Activated T-cell treated with anti-CD3 and anti-CD28 coated beads, Interleukin-2, amount 50 U/mL, for 1 hour (primary cell): ENCODE results near the gene TRIM4.
A peak's percentile ranks its signal among the peaks of the same experiment; 100 is the strongest.
"Not testable (repeated sequence)": the region's sequence is repeated elsewhere in the genome, so short reads cannot be mapped to it uniquely, and the experiment has no call there.

Experiments
- DNase-seq: peaks from one replicate; pipeline ENCODE4 v3.0.0-alpha.2; 2020

TRIM4 gene

DNA sequence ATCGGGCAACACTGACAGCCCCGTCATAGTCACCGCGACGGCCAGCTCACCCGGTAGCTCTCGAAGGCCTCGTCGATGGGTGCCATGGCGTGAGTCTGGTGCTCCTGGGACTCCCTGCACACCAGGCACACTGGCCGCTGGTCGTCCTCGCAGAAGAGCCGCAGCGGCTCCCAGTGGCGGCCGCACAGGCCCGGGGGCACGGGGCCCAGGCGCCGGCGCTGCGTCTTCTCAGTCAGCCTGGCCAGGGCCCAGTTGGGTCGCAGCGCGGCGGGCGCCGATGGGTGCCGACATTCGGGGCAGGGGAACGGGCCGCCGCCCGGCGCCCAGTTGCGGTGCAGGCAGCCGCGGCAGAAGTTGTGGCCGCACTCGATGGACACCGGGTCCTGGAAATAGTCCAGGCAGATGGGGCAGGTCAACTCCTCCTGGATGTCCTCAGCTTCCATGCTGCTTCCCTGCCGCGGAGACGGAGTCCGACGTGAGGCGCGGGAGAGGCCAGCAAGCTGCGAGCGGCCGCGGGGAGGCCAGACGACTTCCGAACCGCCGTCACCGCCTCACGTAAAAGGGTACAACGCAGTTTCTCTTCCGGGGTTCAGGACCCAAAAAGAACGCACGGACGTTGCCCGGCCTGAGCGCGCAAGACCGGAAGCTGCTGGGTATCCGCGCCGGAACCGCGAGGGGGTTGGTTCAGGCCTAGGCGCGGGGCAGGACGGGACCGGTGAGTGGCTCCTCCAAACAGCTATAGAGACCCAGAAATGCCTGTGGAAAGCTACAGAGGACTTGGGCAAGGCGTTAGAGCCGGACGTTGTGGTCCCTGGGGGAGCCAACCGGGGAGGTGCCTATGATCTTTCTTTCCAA, at the start of gene TRIM4:
TRIM4 (minus strand) TSS at position 572 of the 855 bp plus-strand sequence; CDS start at position 443, 129 bp downstream.
- DNase-seq, result peak; percentile 86

- DNase-seq, result no peak
These were observed 39.4 kb upstream of the TRIM4 start for GRCh38 chr7:99958564-99959227.

GRCh38 chr7:99955247-99955646, 35.9 kb upstream of the TRIM4 start:
- no peak for DNase-seq

GRCh38 chr7:99954643-99955042, 35.3 kb upstream of the TRIM4 start:
- DNase-seq, result not testable (repeated sequence)

- DNase-seq, result no peak
These were observed 34.3 kb upstream of the TRIM4 start for GRCh38 chr7:99953649-99954048.

GRCh38 chr7:99952649-99953048, 33.3 kb upstream of the TRIM4 start:
- DNase-seq, result not testable (repeated sequence)

DNA sequence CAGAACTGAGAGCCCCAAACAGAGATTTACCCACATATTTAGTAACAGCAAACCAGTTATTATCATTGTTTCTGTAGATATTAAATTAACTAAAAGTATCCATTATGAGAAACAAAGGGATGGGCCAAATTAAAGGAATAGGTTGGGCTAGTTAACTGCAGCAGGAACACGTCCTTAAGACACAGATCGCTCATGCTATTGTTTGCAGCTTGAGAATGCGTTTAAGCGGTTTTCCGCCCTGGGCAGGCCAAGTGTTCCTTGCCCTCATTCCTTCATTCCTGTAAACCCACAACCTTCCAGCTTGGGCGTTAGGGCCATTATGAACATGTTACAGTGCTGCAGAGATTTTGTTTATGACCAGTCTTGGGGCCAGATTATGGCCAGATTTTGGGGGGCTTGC, 31.5 kb upstream of the TRIM4 start:
- DNase-seq, result not testable (repeated sequence)

DNA sequence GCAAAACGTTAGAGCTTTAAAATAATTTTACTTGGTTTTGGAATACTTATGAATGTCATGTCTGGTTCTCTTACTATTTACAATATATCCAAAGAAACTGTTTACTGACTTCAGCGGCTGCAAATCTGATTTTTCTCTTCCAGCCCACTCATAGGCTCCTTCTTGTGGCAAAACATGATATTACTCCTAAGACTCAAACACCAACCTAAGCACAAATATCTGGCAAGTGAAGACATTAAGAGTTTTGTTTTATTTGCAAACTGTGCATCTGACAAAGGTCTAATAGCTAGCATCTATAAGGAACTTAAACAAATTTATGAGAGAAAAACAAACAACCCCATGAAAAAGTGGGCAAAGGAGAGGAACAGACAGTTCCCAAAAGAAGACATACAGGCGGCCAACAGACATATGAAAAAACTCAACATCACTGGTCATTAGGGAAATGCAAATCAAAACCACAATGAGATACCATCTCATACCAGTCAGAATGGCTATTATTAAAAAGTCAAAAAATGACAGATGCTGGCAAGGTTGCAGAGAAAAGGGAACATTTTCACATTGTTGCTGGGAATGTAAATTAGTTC, 30.4 kb upstream of the TRIM4 start:
- no peak for DNase-seq

GRCh38 chr7:99947608-99948007, 28.3 kb upstream of the TRIM4 start:
- no peak for DNase-seq

DNA sequence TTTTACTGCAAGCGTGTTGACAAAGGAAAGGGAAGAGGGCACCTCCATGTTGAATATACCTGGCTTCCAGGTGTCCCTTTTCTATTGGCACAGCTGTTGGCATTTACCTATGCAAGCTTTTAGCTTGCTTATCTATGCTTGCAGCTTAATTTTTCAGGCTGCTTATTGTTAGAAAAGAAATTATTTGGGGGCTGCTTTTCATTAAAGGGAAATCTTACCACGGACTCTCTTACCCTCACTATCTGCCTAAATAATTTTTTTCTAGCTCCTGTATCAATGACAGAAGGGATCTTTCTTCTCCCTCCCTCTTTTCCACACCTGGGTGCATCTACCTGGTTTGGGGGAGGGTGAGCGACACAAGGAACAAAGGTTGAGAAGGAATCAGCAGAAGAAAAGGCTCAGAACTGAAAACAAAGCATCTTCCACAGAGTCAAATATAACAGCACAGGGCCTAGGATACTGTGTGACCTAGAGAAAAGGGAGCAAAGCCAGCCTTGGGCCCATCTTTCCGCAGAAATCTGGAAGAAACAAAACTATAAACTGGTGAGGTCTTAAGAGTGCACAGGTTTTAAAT, 25.3 kb upstream of the TRIM4 start:
- DNase-seq, result no peak

- DNase-seq, result no peak
These were observed 24.5 kb upstream of the TRIM4 start for GRCh38 chr7:99943641-99944496.

- DNase-seq, result no peak
These were observed 19.0 kb upstream of the TRIM4 start for GRCh38 chr7:99938296-99938695.

DNA sequence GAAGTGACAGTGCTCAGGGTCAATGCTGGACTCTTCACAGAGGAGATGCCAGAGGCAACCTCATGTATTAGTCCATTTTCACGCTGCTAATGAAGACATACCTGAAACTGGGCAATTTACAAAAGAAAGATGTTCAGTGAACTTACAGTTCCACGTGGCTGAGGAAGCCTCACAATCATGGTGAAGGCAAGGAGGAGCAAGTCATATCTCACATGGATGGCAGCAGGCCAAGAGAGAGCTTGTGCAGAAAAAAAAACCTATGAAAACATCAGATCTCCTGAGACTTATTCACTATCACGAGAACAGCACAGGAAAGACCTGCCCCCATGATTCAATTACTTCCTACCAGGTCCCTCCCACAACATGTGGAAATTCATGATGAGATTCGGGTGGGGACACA, 15.7 kb upstream of the TRIM4 start:
- not testable (repeated sequence) for DNase-seq

- DNase-seq, result no peak
These were observed 11.0 kb upstream of the TRIM4 start for GRCh38 chr7:99930376-99930775.

GRCh38 chr7:99929730-99930053, 10.4 kb upstream of the TRIM4 start:
- DNase-seq, result no peak

GRCh38 chr7:99928994-99929729, 9.8 kb upstream of the TRIM4 start, which contains the start of gene GJC3:
Gene GJC3, minus strand, starts transcription at chr7:99929620. Its CDS starts 0 bp downstream, at chr7:99929620.
- peak; percentile 45 for DNase-seq

DNA sequence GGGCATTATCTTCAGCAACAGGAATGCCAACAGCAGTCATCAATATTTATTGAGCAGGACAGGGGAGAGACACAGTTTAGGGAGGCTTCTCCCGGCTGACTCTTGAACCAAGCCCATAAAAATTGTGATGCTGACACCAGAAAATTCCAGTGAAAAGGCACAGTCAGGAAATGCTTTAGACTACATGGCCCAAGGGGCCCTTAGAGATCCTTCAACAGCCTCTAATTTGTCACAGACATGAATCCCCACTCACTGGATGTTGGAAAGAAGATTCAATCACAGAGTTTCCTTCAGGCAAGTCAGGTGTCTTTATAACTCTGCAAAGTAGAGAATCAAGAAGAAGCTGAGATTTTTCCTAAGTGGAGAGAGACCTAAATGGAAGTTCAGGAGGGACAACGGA, 8.9 kb upstream of the TRIM4 start:
- DNase-seq, result no peak

- no peak for DNase-seq
These were observed 8.2 kb upstream of the TRIM4 start for GRCh38 chr7:99927536-99927935.

DNA sequence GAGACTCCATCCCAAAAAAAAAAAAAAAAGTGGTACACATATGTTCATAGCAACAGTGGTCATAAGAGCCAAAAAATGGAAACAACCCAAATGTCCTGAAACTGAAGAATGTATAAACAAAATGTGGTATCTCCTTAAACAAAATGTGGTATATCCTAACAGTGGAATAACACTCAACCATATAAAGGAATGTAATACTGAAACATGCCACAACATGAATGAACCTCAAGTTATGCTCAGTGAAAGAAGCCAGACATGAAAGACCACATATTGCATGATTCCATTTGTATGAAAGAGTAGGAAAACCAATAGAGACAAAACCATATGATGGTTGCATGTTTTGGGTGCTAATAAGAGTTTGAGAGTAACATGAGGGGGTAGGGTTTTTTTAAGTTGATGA, 7.0 kb upstream of the TRIM4 start:
- DNase-seq, result no peak

DNA sequence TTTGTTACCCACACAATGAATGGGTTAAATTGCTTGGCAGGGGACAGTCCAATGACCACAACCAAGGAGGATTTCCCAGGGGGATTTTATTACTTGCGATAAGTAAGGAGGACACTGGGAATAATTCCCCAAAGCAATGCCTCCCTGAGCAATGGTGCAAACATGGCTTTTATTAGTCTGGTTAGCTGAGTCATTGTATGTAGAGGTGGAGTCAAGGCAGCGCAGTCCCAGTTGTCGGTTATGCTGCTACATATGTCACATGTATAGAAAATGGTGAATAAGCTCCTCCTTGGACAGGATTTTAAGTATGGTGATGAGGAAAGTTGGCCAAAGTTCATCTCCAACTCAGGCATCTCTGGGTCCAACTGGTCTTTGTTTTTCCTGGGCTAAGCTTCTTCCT, 3.9 kb upstream of the TRIM4 start:
- no peak for DNase-seq

GRCh38 chr7:99920149-99920548, 819 bp upstream of the TRIM4 start:
- DNase-seq, result no peak

- no peak for DNase-seq
These were observed 433 bp upstream of the TRIM4 start for GRCh38 chr7:99919814-99920112.
